HG02642 (cell line): Measurements from ENCODE around the gene SLC19A3.
"Not testable (repeated sequence)": the region's sequence is repeated elsewhere in the genome, so short reads cannot be mapped to it uniquely, and the experiment has no call there.

ENCODE experiments used
- ATAC-seq: cut with Tn5 transposase; IDR thresholded peaks from one replicate; pipeline ENCODE4 v1.9.1; 2021; ENCODE audit warnings: mild to moderate bottlenecking; ENCODE audit not compliant: unreplicated experiment, poor library complexity

Gene SLC19A3

GRCh38 chr2:227706859-227707258, 11.0 kb downstream of the SLC19A3 start:
- no peak for ATAC-seq

GRCh38 chr2:227703961-227704360, 13.9 kb downstream of the SLC19A3 start:
- ATAC-seq, result no peak

GRCh38 chr2:227703280-227703732, 14.5 kb downstream of the SLC19A3 start:
- no peak for ATAC-seq

GRCh38 chr2:227701556-227701955, 16.3 kb downstream of the SLC19A3 start:
- ATAC-seq, result no peak

GRCh38 chr2:227696990-227697679, 20.7 kb downstream of the SLC19A3 start:
- no peak for ATAC-seq

GRCh38 chr2:227687189-227687588, 30.6 kb downstream of the SLC19A3 start:
- no peak for ATAC-seq

GRCh38 chr2:227684258-227684657, 33.6 kb downstream of the SLC19A3 start:
- no peak for ATAC-seq

GRCh38 chr2:227677928-227678327, 39.9 kb downstream of the SLC19A3 start:
- ATAC-seq, result no peak

GRCh38 chr2:227674485-227674884, 43.3 kb downstream of the SLC19A3 start:
- ATAC-seq, result no peak

- not testable (repeated sequence) for ATAC-seq
Measured at GRCh38 chr2:227673620-227674019, 44.2 kb downstream of the SLC19A3 start.

- no peak for ATAC-seq
Measured at GRCh38 chr2:227671170-227671905, 46.5 kb downstream of the SLC19A3 start.

- ATAC-seq, result not testable (repeated sequence)
Measured at GRCh38 chr2:227666631-227667170, 51.1 kb downstream of the SLC19A3 start, which contains the start of gene SCYGR5. Gene SCYGR5 (plus strand): TSS chr2:227666804. CDS start chr2:227666804, 0 bp downstream.

GRCh38 chr2:227665189-227665940, 52.5 kb downstream of the SLC19A3 start:
- no peak for ATAC-seq

GRCh38 chr2:227661827-227662226, 56.0 kb downstream of the SLC19A3 start:
- ATAC-seq, result no peak

- no peak for ATAC-seq
Measured at GRCh38 chr2:227661025-227661649, 56.7 kb downstream of the SLC19A3 start.

- ATAC-seq, result no peak
Measured at GRCh38 chr2:227657199-227657845, 60.5 kb downstream of the SLC19A3 start.

- ATAC-seq, result no peak
Measured at GRCh38 chr2:227655454-227655853, 62.4 kb downstream of the SLC19A3 start.

GRCh38 chr2:227654426-227654825, 63.4 kb downstream of the SLC19A3 start:
- no peak for ATAC-seq

- ATAC-seq, result no peak
Measured at GRCh38 chr2:227653419-227653818, 64.4 kb downstream of the SLC19A3 start.
